HEK293T (cell line): ENCODE data around the gene ADCY6.

ENCODE experiments used
- CTCF ChIA-PET: fragments of 350-600 bp; formaldehyde crosslinking; extraction: SDS; loops from one replicate; lab custom pipeline; 2021; ENCODE audit warnings: antibody characterized with exemption, inconsistent platforms; lab: Yijun Ruan, JAX
- POLR2A ChIA-PET: fragments of 350-600 bp; formaldehyde crosslinking; extraction: SDS; loops from one replicate; lab custom pipeline; 2020; ENCODE audit warnings: antibody characterized with exemption, inconsistent platforms; lab: Yijun Ruan, JAX
- DNase-seq: peaks from one replicate; pipeline ENCODE4 v3.0.0; 2012; ENCODE audit warnings: mixed read lengths; ENCODE audit errors: extremely low spot score
- ARNT ChIP-seq: fragments of 450-650 bp; IDR thresholded peaks from 2 replicates; pipeline ENCODE4 v1.6.1; 2017; ENCODE audit warnings: mild to moderate bottlenecking
- BHLHE40 ChIP-seq: fragments of 450-650 bp; IDR thresholded peaks from 2 replicates; pipeline ENCODE4 v1.6.1; 2016; ENCODE audit warnings: mild to moderate bottlenecking, moderate library complexity, borderline replicate concordance
- CTBP1 ChIP-seq: fragments of 450-650 bp; IDR thresholded peaks from 2 replicates; pipeline ENCODE4 v1.6.1; 2016; ENCODE audit warnings: borderline replicate concordance
- ELF4 ChIP-seq: fragments of 450-650 bp; IDR thresholded peaks from 2 replicates; pipeline ENCODE4 v1.6.1; 2017; ENCODE audit warnings: antibody characterized with exemption
- FOXA1 ChIP-seq: fragments of 450-650 bp; IDR thresholded peaks from 2 replicates; pipeline ENCODE4 v1.6.1; 2016; ENCODE audit warnings: mild to moderate bottlenecking
- FOXK2 ChIP-seq: fragments of 450-650 bp; IDR thresholded peaks from 2 replicates; pipeline ENCODE4 v1.6.1; 2016; ENCODE audit warnings: mild to moderate bottlenecking
- FOXM1 ChIP-seq: fragments of 450-650 bp; IDR thresholded peaks from 2 replicates; pipeline ENCODE4 v1.6.1; 2017; ENCODE audit warnings: mild to moderate bottlenecking, borderline replicate concordance
- HDGF ChIP-seq: fragments of 450-650 bp; IDR thresholded peaks from 2 replicates; pipeline ENCODE4 v1.6.1; 2017; ENCODE audit warnings: antibody characterized with exemption, borderline replicate concordance
- L3MBTL2 ChIP-seq: fragments of 450-650 bp; conservative IDR thresholded peaks from 2 replicates; pipeline ENCODE4 v1.6.1; 2016; ENCODE audit warnings: mild to moderate bottlenecking
- LEF1 ChIP-seq: fragments of 450-650 bp; IDR thresholded peaks from 2 replicates; pipeline ENCODE4 v1.6.1; 2017; ENCODE audit warnings: mild to moderate bottlenecking, borderline replicate concordance
- NFRKB ChIP-seq: fragments of 450-650 bp; IDR thresholded peaks from 2 replicates; pipeline ENCODE4 v1.6.1; 2016; ENCODE audit warnings: mild to moderate bottlenecking, moderate library complexity
- SP1 ChIP-seq: fragments of 450-650 bp; IDR thresholded peaks from 2 replicates; pipeline ENCODE4 v1.6.1; 2017
- SUZ12 ChIP-seq: fragments of 450-650 bp; IDR thresholded peaks from 2 replicates; pipeline ENCODE4 v1.6.1; 2016; ENCODE audit warnings: mild to moderate bottlenecking
- TARDBP ChIP-seq: fragments of 450-650 bp; IDR thresholded peaks from 2 replicates; pipeline ENCODE4 v1.6.1; 2016
- ZNF384 ChIP-seq: fragments of 450-650 bp; IDR thresholded peaks from 2 replicates; pipeline ENCODE4 v1.6.1; 2016
- TF ChIP-seq, protein P1 (sequence below): fragments of 450-650 bp; IDR thresholded peaks from 2 replicates; pipeline ENCODE4 v1.6.1; 2016

ADCY6 gene

DNA sequence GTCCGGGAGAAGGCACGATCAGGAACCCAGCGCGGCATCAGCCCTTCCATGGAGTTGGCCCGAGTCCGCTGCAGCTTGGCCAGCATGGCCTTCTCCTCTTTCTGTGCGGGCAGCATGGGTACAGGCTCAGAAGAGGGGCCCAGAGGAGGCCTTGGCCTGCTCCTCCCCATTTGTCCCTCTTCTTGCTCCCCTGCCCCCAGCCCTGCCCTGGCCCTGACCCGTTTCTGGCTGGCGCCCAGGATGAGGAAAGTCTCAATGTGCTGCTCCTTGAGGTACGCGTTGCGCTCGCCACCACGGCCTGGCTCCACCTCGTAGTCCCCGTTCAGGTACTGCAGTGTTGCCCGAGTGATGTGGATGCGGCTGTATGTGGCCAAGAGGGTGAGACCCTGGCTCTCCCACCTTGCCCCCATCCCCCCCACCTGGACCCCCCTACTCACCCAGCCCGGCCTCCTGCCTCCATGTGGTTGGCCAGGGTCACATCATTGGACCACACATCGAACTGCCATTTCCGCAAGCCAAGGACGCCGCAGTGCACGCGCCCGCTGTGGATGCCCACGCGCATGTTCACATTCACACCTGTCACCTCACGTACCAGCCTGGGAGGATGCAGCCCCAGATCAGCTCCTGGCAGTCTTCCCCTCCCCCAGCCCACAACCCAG is 12.8 kb downstream of the ADCY6 start:
- TF ChIP-seq HDGF (no peak), ARNT (no peak), BHLHE40 (no peak), ZNF384 (no peak), CTBP1 (no peak), NFRKB (no peak)
- POLR2A ChIA-PET, result interaction anchor here (1.1 kb wide), 1 partner anchor 13 kb away, joined by 4 read pairs; the partner anchor contains the start of gene ADCY6
- DNase-seq, result no peak
- CTCF ChIA-PET, result no interaction called here

DNA sequence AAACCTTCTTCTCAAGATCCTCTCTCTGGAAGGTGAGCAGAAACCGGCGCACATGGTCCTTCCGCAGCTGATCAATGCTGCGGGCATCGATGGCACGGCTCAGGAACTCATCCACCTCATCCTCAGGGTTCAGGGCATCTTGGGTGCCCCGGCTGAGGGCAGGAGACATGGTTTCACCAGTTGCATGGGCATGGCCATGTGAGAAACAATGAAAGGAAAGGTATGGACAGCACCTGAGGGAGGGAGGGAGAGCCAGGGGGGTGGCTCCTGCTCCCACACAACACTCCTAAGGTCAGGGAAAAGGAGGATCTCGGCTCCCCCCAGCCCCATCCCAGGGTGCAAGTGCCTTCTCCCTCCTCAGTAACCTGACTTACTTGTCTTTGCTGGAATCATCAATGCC is 13.6 kb downstream of the ADCY6 start:
- TF ChIP-seq FOXA1 (no peak), HDGF (no peak), BHLHE40 (no peak), SP1 (no peak), ZNF384 (no peak), LEF1 (no peak), FOXM1 (no peak), ELF4 (no peak), ARNT (no peak), SUZ12 (no peak), TARDBP (no peak)
- no peak for DNase-seq
- ChIA-PET CTCF (interaction anchor here (0.5 kb wide), 2 partner anchors 14 to 28 kb away, joined by 3 read pairs; no protein-coding TSS in a partner anchor), POLR2A (no interaction called here)

DNA sequence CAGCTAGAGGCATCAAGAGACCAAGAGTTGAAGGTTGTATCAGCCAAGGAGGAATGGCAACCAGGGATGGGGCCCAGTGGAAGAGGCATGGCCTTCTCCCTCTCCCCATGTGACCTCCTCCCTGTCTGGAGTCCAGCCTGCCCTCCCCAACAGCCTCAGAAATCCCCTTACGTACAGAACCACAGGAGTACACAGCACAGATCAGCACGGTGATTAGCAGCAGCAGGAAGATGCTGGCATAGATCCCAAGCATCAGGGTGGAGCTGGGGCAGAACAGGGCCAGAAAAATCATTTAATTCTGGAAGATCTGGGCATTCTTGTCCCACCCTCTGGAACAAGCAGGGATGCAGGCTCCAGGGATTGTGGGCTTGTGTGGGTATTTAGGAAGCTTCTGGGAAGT is 14.4 kb downstream of the ADCY6 start:
- TF ChIP-seq LEF1 (no peak), BHLHE40 (no peak), TARDBP (no peak), SP1 (no peak), L3MBTL2 (no peak), FOXM1 (no peak), FOXK2 (no peak), FOXA1 (no peak), NFRKB (no peak), SUZ12 (no peak), ARNT (no peak), CTBP1 (no peak), HDGF (no peak), ZNF384 (no peak)
- TF ChIP-seq, protein P1, sequence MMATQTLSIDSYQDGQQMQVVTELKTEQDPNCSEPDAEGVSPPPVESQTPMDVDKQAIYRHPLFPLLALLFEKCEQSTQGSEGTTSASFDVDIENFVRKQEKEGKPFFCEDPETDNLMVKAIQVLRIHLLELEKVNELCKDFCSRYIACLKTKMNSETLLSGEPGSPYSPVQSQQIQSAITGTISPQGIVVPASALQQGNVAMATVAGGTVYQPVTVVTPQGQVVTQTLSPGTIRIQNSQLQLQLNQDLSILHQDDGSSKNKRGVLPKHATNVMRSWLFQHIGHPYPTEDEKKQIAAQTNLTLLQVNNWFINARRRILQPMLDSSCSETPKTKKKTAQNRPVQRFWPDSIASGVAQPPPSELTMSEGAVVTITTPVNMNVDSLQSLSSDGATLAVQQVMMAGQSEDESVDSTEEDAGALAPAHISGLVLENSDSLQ, result no peak
- CTCF ChIA-PET, result interaction anchor here (0.5 kb wide), 1 partner anchor 28 kb away, joined by 3 read pairs; no protein-coding TSS in a partner anchor
- POLR2A ChIA-PET, result no interaction called here
- no peak for DNase-seq

DNA sequence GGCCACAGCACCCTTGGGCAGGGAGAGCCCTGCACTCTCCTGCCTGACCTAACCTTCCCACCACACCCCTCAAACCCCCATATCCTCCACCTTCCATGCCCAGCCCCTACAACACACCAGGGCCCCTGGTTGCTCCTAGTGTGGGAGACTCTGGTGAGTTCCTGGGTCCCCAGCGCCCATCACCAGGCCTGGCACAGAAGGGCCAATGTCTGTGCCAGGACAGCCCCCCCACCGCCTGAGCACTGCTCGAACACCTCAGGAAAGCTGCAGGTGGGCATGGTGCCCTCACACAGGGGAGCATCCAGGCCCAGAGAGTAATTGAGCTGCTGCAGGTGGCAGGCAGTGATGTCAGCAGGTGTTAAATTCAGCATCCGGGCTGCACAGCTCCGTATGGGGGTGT is 15.2 kb downstream of the ADCY6 start:
- TF ChIP-seq TARDBP (no peak), L3MBTL2 (no peak), LEF1 (no peak), FOXA1 (no peak), ZNF384 (no peak)
- ChIA-PET CTCF (no interaction called here), POLR2A (no interaction called here)
- no peak for DNase-seq

DNA sequence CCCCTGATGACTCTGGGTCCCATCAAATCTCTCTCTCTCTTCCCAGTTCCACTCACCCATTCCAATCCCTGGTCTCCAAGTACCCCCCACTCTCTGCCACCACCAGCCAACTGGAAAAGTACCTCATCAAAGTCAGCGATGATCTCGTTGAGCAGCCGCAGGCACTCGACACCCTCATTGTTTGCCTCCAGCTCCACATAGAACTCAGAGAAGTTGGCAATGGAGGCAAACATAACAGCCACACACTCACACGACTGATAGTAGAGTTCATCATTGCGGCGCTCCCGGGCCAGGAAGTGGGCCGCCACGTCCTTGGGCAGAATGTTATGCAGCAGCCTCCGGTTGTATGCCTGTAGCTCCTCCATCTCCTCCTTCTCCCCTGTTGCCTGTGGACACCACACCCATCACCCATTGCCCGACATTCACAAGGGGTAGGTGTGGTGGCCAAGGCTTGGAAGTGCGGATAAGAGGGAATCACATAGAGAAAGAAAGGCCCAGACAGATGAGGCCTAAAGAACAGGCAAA is 17.2 kb downstream of the ADCY6 start:
- DNase-seq, result no peak
- TF ChIP-seq TARDBP (no peak), HDGF (no peak), SP1 (no peak), SUZ12 (no peak), NFRKB (no peak), LEF1 (no peak), ZNF384 (no peak), ARNT (no peak), CTBP1 (no peak), L3MBTL2 (no peak), ELF4 (no peak), BHLHE40 (no peak), FOXA1 (no peak), FOXM1 (no peak), FOXK2 (no peak)
- TF ChIP-seq, protein P1, result no peak
- ChIA-PET CTCF (no interaction called here), POLR2A (no interaction called here)

DNA sequence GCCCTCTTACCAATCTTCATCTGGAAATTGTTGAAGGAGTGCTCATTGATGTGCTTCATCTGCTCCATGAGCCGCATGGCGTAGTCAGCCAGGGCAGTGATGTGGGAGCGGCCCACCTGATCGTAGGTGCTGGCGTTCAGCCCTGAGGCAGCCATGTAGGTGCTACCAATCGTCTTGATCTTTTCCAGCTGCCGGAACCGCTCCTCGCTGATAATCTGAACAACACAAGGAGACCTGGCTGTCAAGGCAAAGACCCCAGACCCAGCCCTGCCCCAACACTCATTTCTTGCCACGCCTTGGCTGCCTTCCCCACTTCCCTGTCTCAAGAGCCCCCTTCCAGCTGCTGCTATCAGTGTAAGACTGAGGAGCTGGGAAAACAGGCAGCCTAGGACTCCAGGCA is 18.1 kb downstream of the ADCY6 start:
- ChIA-PET CTCF (no interaction called here), POLR2A (no interaction called here)
- TF ChIP-seq HDGF, result no peak
- no peak for TF ChIP-seq ZNF384
- TF ChIP-seq, protein P1, result no peak
- TF ChIP-seq CTBP1, result no peak
- no peak for TF ChIP-seq SP1

More for the DNA sequence above, 18.1 kb downstream of the ADCY6 start:
- DNase-seq, result no peak
